SJSA1 (cell line): ENCODE results near the gene CXorf65. TPM values are rescaled to one million over a fixed set of nuclear protein-coding genes. Genes with fewer than 3 reads are reported as not detected.

Experiments
- DNase-seq, 2 experiments: peaks; one replicate each; pipeline ENCODE4 v3.0.0-alpha.2; 2015 to 2020; ENCODE audit warnings: low spot score in 2 of 2, low read depth in 1 of 2
- H3K27ac ChIP-seq: fragments of 250-450 bp; sonication (Bioruptor Pico); 2 replicates; pipeline ENCODE4 v1.5.1; 2020; ENCODE audit warnings: mild to moderate bottlenecking, moderate library complexity
- H3K27me3 ChIP-seq: fragments of 250-450 bp; sonication (Bioruptor Pico); replicated peaks from 2 replicates; pipeline ENCODE4 v1.5.1; 2020; ENCODE audit warnings: mild to moderate bottlenecking, moderate library complexity
- H3K36me3 ChIP-seq: fragments of 250-450 bp; sonication (Bioruptor Pico); 2 replicates; pipeline ENCODE4 v1.5.1; 2020; ENCODE audit warnings: mild to moderate bottlenecking
- H3K4me1 ChIP-seq: fragments of 250-450 bp; sonication (Bioruptor Pico); replicated peaks from 2 replicates; pipeline ENCODE4 v1.6.1; 2021; ENCODE audit warnings: mild to moderate bottlenecking
- H3K4me3 ChIP-seq: fragments of 250-450 bp; sonication (Bioruptor Pico); 2 replicates; pipeline ENCODE4 v1.5.1; 2020; ENCODE audit warnings: mild to moderate bottlenecking
- H3K9me3 ChIP-seq: fragments of 250-450 bp; sonication (Bioruptor Pico); replicated peaks from 2 replicates; pipeline ENCODE4 v1.5.1; 2020; ENCODE audit warnings: mild to moderate bottlenecking
- total RNA-seq: library from RNA; depleted of rRNA; stranded (reverse); fragments of >200 nt; shearing (Covaris generic); gene quantifications from 2 replicates; pipeline ENCODE4 v1.2.3, GENCODE V29; 2014

CXorf65 gene
- total RNA-seq, 1 experiment from 2014 or later: not detected

DNA sequence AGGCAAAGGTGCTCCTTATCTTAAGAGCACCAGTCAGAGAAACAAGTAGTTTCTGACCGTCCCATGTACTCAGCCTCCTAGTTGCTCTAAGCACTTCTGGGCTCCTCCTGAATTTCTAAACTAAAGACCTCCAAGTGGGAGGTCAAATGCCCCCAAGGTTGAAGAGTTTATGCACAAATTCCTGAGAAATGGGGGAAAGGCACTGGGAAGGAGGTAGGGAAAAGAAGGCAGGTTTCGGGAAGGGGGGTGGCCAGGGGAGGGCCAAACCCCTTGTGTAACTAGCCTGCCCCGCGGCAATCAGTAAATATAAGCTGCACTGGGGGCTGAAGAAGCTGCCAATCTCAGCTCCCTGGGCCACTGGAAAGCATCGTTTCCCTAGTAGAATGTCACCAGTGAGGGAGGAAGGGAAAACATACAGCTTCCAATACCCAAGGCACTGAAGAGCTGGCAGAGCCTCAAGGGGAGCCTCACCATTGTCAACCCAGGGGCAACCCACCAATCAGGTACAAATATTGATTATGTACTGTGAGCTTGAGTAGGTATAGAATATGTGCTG lies 7.5 kb downstream of the CXorf65 start:
- H3K27ac ChIP-seq: no peak overlapping the region
- no peaks in the 10 kb centered on the region for H3K36me3 ChIP-seq
- no peak for DNase-seq
- H3K9me3 ChIP-seq: no peaks in the 10 kb centered on the region
- no peak overlapping the region for H3K4me3 ChIP-seq
- no peaks in the 10 kb centered on the region for H3K4me1 ChIP-seq
- H3K27me3 ChIP-seq: no peaks in the 10 kb centered on the region

DNA sequence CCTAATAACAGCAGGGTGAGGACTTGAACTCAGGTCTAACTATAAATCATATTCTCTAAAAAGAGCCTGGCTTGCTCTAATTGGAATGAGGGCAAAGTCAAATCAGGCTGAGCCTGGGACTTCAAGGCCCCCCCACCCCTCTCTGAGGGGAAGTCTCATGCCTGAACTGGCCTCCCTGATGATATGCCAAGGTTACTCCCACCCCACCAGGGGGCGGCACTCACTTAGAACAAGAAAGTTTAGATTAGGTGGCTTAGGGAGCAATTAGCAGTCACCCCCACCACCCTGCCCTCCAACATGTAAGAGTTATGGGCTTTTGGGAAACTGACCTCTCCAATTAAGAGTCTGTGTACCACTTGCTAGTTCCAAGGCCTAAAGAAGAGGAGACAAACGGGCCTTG lies 8.2 kb downstream of the CXorf65 start:
- no peaks in the 10 kb centered on the region for H3K36me3 ChIP-seq
- no peak overlapping the region for H3K27ac ChIP-seq
- H3K4me1 ChIP-seq: no peaks in the 10 kb centered on the region
- no peaks in the 10 kb centered on the region for H3K27me3 ChIP-seq
- H3K4me3 ChIP-seq: no peak overlapping the region
- DNase-seq: no peak
- no peaks in the 10 kb centered on the region for H3K9me3 ChIP-seq

DNA sequence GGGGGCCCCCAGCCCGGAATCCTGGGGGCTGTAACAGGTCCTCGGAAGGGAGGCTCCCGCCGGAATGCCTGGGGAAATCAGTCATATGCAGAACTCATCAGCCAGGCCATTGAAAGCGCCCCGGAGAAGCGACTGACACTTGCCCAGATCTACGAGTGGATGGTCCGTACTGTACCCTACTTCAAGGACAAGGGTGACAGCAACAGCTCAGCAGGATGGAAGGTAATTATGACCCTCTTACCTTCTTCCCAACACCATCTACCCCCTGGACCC lies 9.8 kb downstream of the CXorf65 start:
- H3K4me1 ChIP-seq: no peaks in the 10 kb centered on the region
- no peaks in the 10 kb centered on the region for H3K27me3 ChIP-seq
- no peaks in the 10 kb centered on the region for H3K9me3 ChIP-seq
- H3K36me3 ChIP-seq: no peaks in the 10 kb centered on the region
- H3K4me3 ChIP-seq: no peak overlapping the region
- DNase-seq: no peak
- H3K27ac ChIP-seq: no peak overlapping the region

DNA sequence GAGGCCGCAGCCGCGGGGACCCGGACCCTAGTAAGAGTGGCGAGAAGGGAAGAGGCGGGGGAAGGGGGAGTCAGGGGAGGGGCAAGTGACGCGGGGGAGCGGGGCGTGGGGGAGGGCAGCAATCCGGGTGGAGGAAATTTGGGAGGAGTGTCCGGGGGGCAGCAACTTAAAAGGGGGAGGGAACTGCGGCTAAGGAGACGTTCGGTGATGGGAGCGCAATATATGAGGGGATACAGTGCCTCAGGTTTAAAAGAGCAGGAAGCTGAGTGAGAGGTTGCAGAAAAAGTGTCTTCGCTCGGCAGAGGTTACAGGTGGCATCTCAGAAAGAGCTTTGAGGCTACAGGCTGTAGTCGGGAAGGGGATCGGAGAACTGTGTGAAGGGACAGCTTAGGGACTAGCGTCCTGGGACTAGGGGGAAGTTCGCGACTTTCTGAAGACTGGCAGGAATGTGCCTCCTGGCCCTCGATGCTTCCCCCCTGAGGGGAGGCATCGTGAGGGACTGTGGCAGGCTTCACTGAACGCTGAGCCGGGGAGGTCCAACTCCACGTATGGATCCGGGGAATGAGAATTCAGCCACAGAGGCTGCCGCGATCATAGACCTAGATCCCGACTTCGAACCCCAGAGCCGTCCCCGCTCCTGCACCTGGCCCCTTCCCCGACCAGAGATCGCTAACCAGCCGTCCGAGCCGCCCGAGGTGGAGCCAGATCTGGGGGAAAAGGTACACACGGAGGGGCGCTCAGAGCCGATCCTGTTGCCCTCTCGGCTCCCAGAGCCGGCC lies 10.4 kb downstream of the CXorf65 start:
- Histone ChIP-seq H3K36me3 (no peaks in the 10 kb centered on the region), H3K27ac (no peak overlapping the region)
- no peak for DNase-seq

DNA sequence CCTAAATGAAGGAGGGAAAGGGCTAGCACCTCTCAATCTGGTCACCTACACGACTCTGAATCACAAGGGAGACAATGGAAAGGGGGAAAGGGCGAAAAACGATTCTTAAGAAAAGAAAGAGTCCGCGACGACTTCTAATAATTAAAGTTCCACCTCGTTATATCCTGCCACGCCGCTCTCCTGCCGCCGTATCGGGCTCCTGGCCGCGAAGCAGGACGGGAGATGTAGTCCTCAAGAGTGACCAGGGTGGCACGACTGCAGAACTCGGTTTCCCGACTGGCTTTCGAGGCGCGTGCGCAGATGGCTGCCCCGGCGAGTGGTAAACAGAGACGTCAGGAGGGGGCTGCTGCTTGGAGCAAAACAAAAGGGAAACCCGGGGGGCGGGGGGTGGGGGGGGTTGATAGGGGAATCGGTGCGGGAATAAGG lies 11.0 kb downstream of the CXorf65 start, which contains the start of gene FOXO4:
TSS of gene FOXO4 (plus strand) at position 297 of the 426 bp plus-strand sequence. CDS start 678 bp downstream, outside the sequence.
- DNase-seq: peak; percentile 37 to 83
- no peaks in the 10 kb centered on the region for H3K4me1 ChIP-seq
- no peaks in the 10 kb centered on the region for H3K27me3 ChIP-seq
- no peaks in the 10 kb centered on the region for H3K36me3 ChIP-seq
- H3K9me3 ChIP-seq: no peaks in the 10 kb centered on the region
- H3K4me3 ChIP-seq: peak within 1 kb of the TSS; percentile 37
- H3K27ac ChIP-seq: no peak within 1 kb of the TSS

More for the DNA sequence above, 10.4 kb downstream of the CXorf65 start:
- H3K4me3 ChIP-seq: no peak overlapping the region
- no peaks in the 10 kb centered on the region for H3K4me1 ChIP-seq
- no peaks in the 10 kb centered on the region for H3K27me3 ChIP-seq
- no peaks in the 10 kb centered on the region for H3K9me3 ChIP-seq

DNA sequence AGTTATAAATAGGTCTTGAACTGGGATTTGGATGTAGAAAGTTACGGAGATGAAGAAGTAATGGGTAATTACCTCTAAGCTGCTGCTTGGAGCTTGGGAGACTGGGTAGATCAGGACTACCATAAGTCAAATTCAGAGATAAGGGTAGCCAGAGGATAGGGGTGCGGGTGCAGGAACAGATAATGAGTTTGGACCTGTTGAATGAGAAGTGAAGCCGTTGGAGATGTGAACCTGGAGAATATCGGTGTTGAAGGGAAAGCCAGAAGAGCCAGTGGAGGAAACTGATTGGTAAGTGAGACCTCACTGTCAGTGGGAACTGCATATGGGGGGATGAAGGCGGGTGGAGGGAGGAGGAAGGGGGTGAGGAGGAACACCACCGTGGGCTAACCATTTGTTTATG lies 11.5 kb downstream of the CXorf65 start:
- H3K27me3 ChIP-seq: no peaks in the 10 kb centered on the region
- no peak overlapping the region for H3K27ac ChIP-seq
- no peaks in the 10 kb centered on the region for H3K36me3 ChIP-seq
- DNase-seq: no peak
- no peaks in the 10 kb centered on the region for H3K4me1 ChIP-seq
- no peaks in the 10 kb centered on the region for H3K9me3 ChIP-seq
- H3K4me3 ChIP-seq: peak overlapping the region; percentile 37

DNA sequence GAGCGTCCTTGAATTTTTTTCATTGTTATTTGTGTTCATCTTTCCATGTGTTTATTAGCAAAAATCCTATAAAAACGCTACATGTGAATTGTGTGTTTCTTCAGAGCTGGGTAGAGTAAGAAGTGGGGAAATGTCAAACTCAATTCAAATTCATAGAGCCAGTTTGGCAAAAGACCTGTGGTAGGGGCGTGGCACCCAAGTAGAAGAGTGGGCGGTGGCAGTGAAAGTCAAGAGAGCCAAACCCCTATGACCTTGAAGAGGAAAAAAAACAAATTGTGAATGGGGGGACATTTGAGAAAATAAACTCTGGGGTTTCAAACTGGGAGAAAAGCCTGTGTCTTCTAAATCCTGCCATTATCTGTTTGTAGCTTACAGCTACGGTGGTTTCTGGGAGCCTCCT lies 15.3 kb downstream of the CXorf65 start:
- H3K27me3 ChIP-seq: no peaks in the 10 kb centered on the region
- no peaks in the 10 kb centered on the region for H3K4me1 ChIP-seq
- DNase-seq: no peak
- H3K36me3 ChIP-seq: no peaks in the 10 kb centered on the region
- H3K27ac ChIP-seq: no peak overlapping the region
- H3K4me3 ChIP-seq: no peak overlapping the region
- H3K9me3 ChIP-seq: no peaks in the 10 kb centered on the region

DNA sequence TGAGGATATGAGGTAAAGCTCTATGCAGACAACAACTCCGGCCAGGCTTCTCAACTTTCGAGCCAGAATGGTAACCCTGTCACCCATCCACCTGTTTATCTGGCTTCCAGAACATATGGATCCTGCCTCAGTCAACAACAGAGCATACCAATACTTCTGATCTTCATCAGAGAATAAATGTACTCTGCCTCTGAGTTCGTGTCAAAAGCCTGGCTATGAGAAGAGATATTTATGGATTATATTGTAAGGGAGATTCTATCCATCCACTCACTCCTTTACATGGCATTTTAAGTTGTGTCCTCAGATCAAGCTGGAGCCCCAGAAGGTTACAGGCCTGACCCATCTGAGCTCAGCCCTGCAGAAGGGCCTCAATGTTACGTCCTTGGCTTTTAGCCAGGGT lies 20.6 kb downstream of the CXorf65 start:
- no peaks in the 10 kb centered on the region for H3K36me3 ChIP-seq
- no peak for DNase-seq
- H3K4me3 ChIP-seq: no peak overlapping the region
- H3K9me3 ChIP-seq: no peaks in the 10 kb centered on the region
- H3K27me3 ChIP-seq: no peaks in the 10 kb centered on the region
- peaks cover 10% of the 10 kb centered on the region for H3K4me1 ChIP-seq
- H3K27ac ChIP-seq: no peak overlapping the region

DNA sequence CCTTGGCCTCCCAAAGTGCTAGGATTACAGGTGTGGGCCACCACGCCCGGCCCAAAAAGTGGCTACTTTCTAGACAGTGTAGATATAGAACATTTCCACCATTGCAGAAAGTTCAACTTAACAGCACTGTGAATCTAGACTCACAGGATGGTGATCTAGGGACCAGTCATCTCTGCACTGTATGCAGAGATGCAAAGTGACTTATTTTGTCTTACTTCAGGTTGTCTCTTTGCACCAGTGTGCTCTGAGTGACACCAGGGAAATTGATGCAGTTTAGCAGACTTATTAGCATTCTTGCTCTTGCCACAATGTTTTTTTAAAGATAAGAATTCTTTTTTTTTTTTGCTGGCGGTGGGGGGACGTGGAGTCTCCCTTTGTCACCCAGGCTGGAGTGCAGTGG lies 23.7 kb downstream of the CXorf65 start:
- H3K4me3 ChIP-seq: no peak overlapping the region
- no peaks in the 10 kb centered on the region for H3K27me3 ChIP-seq
- no peak for DNase-seq
- H3K9me3 ChIP-seq: no peaks in the 10 kb centered on the region
- H3K36me3 ChIP-seq: no peaks in the 10 kb centered on the region
- H3K4me1 ChIP-seq: peaks cover 10% of the 10 kb centered on the region
- H3K27ac ChIP-seq: no peak overlapping the region

DNA sequence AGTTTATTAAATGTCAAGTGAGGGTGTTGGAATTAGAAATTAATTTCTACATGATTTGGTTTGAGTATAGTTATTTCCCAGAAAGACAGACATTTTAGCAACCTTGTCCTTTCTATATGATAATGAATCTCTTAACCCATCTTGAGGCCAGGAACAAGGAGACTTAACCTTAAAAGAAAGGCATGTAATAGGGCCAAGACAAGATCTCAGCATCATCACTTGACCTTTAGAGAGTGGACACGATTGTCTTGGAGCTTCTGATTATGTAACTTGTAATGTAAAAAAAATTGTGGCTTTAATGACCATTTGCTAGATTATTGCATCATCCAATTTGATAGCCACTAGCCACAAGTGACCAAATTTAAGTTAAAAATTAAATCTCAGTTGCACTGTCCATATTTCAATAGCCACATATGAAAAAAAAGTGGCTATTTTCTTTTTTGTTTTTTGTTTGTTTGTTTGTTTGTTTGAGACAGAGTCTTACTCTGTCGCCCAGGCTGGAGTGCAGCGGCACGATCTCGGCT lies 24.4 kb downstream of the CXorf65 start:
- no peak overlapping the region for H3K27ac ChIP-seq
- no peaks in the 10 kb centered on the region for H3K36me3 ChIP-seq
- H3K4me3 ChIP-seq: no peak overlapping the region
- no peaks in the 10 kb centered on the region for H3K27me3 ChIP-seq
- DNase-seq: no peak
- H3K9me3 ChIP-seq: no peaks in the 10 kb centered on the region
- peaks cover 10% of the 10 kb centered on the region for H3K4me1 ChIP-seq

DNA sequence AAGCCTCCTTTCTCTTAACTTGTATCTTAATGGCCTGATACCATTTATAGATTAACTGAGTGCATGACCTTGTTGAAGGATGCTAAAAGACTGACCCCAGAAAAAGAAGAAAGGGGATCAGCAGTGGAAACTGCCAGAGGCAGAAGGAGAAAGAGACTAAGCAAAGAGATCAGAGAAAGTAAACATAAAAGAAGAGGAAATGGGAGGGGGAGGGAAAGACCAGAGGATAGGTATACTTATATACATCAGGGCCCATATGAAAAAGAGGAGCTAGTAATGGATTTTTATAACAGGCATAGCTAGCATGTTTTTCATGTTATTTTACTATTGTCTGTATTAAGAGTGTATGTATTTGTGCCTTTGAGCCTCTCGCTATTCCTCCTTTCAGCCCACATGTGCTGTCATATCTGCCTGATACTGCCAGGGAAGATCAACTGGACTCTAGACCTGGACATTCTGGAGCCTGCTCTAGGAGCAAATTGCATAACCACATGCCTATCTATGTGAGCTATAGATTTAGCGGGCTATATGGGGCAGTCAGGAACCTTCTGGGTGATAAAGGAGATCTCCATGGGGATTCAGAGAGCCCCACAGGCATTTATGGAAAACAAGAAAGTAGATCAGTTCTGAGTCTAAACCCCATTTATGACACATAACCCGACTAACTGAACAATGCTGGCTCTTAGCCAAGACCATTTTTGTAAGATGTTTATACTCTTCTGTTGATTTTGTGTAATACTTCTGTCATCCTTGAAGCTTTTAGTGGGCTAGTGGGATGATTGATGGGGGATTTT lies 25.0 kb downstream of the CXorf65 start:
- peaks cover 10% of the 10 kb centered on the region for H3K4me1 ChIP-seq
- H3K36me3 ChIP-seq: no peaks in the 10 kb centered on the region
- no peak overlapping the region for H3K4me3 ChIP-seq
- H3K27me3 ChIP-seq: no peaks in the 10 kb centered on the region
- H3K27ac ChIP-seq: no peak overlapping the region
- peak in 1 of 2 experiments; percentile 36 for DNase-seq
- no peaks in the 10 kb centered on the region for H3K9me3 ChIP-seq

DNA sequence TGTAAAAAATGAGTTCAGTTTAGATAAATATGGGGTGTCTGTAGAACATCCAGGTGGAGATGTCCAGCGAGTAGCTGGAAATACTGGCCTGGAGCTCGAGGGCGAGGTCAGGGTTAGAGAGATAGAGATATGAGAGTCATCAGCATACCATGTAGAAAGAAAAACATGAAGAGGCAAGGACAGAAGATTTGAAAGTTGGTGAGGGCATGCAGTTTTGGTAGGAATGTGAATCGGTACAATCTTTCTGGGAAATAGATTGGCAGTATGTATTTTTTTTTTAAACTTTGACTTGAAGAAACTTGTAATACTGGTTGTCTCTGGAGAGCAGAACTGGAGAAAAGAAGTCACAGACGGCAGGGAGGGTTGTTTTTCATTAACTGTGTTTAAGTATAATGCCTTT lies 36.0 kb downstream of the CXorf65 start:
- Histone ChIP-seq H3K4me1 (0 out of 2 replicates have a peak, but pooled peaks cover 11% of the 10 kb centered on the region), H3K9me3 (no peaks in the 10 kb centered on the region), H3K27me3 (no peaks in the 10 kb centered on the region; the same call in 1 of the 2 replicates), H3K4me3 (no peak overlapping the region), H3K27ac (no peak overlapping the region), H3K36me3 (no peaks in the 10 kb centered on the region)
- no peak for DNase-seq

DNA sequence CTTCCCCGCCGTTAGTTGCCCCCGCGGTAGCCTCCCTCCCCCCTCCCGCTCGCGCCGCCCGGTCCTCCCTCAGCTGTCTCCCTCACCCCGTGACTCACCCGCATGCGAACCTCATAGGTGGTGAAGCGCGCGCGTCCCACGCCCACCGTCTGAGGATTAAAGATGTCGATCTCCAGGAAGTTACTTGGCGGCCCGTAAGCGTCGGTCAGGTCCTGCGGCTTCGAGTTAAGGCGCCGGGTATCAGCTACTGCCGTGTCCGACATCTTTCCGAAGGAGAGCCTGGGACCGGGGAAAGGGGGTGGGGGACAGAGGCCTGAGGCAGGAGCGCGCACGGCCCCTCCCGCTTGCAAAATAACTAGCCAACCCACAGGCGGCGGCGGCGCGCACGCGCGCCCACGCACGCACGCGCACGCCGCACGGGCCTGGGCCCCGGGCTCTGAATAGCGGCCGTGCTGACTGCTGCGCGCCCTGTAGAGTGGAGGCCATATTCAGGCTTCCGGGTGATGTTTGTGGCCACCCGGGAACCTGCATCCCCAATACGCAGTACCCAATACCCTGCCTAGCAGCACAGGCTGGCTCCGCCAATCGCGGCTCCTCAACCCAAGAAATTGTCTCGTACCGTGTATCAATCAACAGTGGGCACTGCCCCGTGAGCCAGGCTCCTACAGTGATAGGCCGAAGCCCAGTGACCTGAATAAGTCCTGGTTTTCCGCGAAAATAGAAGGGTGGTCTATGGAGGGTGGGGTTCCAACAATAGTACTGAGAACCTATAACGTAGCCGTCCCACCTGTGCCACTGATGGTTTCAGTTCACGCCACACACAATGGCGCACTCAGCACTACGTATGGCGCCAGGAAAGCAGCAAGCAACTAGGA lies 38.3 kb downstream of the CXorf65 start, which contains the start of gene SNX12:
TSS of gene SNX12 (minus strand) at position 291 of the 875 bp plus-strand sequence. CDS start at position 263, 28 bp downstream.
- peak within 1 kb of the TSS; percentile 63 for H3K27ac ChIP-seq
- 0 out of 2 replicates have a peak, but pooled peaks cover 11% of the 10 kb centered on the region for H3K4me1 ChIP-seq

More for the DNA sequence above, 38.3 kb downstream of the CXorf65 start, which contains the start of gene SNX12:
- peak; percentile 89 to 96 for DNase-seq
- Histone ChIP-seq H3K9me3 (no peaks in the 10 kb centered on the region), H3K36me3 (no peaks in the 10 kb centered on the region), H3K27me3 (no peaks in the 10 kb centered on the region; the same call in 1 of the 2 replicates), H3K4me3 (peak within 1 kb of the TSS; percentile 61)
